Fibroblast of mammary gland (primary cell): Measurements from ENCODE around the gene CEBPE.

Source experiments
- DNase-seq: peaks from one replicate; pipeline ENCODE4 v3.0.0-alpha.2; 2010; ENCODE audit warnings: low read depth
- H3K4me3 ChIP-seq: 2 replicates; pipeline ENCODE4 v1.5.1; 2011; ENCODE audit warnings: low read depth, mild to moderate bottlenecking, low read length, moderate library complexity; ENCODE audit not compliant: control insufficient read depth
- CTCF ChIP-seq: conservative IDR thresholded peaks from 2 replicates; pipeline ENCODE4 v1.5.1; 2011; ENCODE audit warnings: low read depth, low read length, inconsistent platforms; ENCODE audit not compliant: control insufficient read depth, insufficient read depth

CEBPE gene

GRCh38 chr14:23130871-23131270 is 11.8 kb upstream of the CEBPE start:
- no peak for TF ChIP-seq CTCF

GRCh38 chr14:23129759-23130316 is 10.8 kb upstream of the CEBPE start:
- H3K4me3 ChIP-seq, result no peak overlapping the region
- no peak for DNase-seq
- no peak for TF ChIP-seq CTCF

More at GRCh38 chr14:23130871-23131270, 11.8 kb upstream of the CEBPE start:
- no peak overlapping the region for H3K4me3 ChIP-seq
- DNase-seq, result no peak

- H3K4me3 ChIP-seq, result no peak overlapping the region
- TF ChIP-seq CTCF, result no peak
- no peak for DNase-seq
These were observed 10.1 kb upstream of the CEBPE start for GRCh38 chr14:23128969-23129758.

- TF ChIP-seq CTCF, result no peak
- H3K4me3 ChIP-seq, result no peak overlapping the region
These were observed 8.8 kb upstream of the CEBPE start for GRCh38 chr14:23127861-23128260.

GRCh38 chr14:23126548-23127278 is 7.7 kb upstream of the CEBPE start:
- DNase-seq, result no peak
- H3K4me3 ChIP-seq, result no peak overlapping the region
- TF ChIP-seq CTCF, result no peak

More at GRCh38 chr14:23127861-23128260, 8.8 kb upstream of the CEBPE start:
- DNase-seq, result no peak

GRCh38 chr14:23125933-23126524 is 7.0 kb upstream of the CEBPE start:
- TF ChIP-seq CTCF, result no peak
- no peak for DNase-seq
- H3K4me3 ChIP-seq, result no peak overlapping the region
